Measurements from ENCODE around the gene DDX41.
A peak's percentile ranks its signal among the peaks of the same experiment; 100 is the strongest.

DNA sequence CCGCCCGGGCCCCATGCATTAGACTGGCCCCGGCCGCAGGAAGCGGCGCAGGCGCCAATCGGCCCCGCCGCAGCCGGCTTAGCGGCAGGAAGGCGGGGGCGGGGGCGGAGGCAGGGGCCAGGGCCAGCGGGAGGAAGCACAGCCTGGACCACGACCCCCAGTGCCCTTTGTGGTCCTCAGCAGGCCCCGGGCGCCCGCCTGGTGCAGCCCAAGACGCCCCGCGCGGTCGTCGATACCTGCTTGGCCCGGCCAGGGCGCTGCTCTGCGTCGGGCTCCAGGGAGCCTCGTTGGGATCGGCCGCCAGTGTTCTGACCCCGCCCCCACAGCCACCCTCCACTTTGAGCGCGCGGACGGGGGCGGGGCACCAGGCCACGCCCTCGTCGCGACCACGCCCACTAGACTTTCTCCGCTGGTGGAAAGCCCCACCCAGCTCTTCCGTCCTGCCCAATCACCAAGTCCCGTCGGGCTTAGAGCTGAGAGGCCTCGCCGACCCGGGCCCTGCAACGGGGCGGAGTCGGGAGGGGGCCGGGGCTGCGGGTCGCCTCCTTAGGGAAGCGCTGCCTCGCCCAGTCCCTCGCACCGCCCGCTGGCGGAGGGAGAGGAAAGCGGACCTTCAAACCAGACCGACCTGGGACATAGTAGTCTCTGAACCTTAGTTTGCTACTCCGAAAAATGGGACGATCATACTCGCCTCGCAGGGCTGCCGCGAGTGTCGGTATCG is 19.3 kb downstream of the DDX41 start, which contains the start of gene PDLIM7:
- TF ChIP-seq POLR2AphosphoS5 (IDR thresholded peaks at IDR 0.05) (peak; percentile 95 to 96 (median 95)), POLR2A (IDR thresholded peaks at IDR 0.05) (peak; percentile 90)
